ENCODE measurements around the gene PDE1A.

PDE1A gene

DNA sequence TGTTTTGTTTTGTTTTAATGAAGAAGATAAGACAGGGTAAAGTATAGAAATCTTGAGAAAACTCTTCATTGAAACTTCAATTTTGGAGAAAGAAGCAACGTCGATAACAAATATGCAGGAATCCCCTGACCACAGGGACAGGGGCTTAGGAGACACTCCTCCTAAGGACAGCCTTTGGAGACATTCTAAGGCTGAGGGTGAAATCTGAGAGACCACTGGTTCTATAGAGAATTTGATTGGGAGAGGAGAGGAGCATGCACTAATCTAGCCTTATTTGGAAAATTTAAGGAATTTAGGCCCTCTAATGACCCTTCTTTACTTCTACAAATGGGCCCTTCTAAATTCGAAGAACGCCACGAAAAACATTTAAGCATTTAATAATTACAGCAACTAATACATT, 233.5 kb downstream of the PDE1A start:
- TF ChIP-seq, protein P1, sequence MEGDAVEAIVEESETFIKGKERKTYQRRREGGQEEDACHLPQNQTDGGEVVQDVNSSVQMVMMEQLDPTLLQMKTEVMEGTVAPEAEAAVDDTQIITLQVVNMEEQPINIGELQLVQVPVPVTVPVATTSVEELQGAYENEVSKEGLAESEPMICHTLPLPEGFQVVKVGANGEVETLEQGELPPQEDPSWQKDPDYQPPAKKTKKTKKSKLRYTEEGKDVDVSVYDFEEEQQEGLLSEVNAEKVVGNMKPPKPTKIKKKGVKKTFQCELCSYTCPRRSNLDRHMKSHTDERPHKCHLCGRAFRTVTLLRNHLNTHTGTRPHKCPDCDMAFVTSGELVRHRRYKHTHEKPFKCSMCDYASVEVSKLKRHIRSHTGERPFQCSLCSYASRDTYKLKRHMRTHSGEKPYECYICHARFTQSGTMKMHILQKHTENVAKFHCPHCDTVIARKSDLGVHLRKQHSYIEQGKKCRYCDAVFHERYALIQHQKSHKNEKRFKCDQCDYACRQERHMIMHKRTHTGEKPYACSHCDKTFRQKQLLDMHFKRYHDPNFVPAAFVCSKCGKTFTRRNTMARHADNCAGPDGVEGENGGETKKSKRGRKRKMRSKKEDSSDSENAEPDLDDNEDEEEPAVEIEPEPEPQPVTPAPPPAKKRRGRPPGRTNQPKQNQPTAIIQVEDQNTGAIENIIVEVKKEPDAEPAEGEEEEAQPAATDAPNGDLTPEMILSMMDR (conservative IDR thresholded peaks at IDR 0.05), result no peak
- H3K27ac ChIP-seq, result no peak overlapping the region

DNA sequence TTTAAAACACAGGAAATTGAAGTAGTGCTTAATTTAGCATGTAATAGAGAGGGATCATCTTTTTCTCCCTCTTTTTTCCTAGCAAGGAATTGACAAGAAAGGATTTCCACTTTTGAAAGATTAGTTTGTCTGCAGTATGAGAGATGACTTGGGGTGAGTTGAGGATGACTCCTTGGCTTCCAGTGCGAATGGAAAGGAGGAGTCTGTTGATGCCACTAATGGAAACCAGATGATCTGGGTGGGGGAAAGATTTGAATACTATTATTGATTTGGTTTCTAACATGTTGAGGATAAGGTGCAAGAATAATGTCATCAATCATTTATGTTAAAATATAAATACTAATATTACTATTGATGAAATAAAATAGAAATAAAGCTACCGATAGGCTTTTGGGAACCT, 235.8 kb downstream of the PDE1A start:
- no peak overlapping the region for H3K27ac ChIP-seq
- TF ChIP-seq, protein P1 (conservative IDR thresholded peaks at IDR 0.05), result no peak

DNA sequence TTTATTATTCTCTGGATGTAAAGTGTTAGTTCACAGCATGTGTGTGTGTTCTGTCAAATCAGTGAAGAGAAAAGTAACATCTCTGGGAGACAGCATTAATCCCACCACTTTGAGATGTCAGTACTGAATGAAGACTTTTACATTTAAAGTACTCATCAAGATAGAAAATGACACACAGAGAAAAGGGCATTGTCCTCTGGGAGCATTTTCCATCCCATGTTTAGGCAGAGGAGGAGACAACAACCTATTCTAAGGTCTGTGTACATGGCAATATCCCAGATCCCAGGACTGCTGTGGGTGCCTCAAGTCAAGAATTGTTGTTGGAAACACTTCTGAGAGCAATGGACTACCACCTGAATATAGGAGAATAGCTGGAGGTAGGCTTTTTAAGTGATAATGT, 239.7 kb downstream of the PDE1A start:
- TF ChIP-seq, protein P1 (conservative IDR thresholded peaks at IDR 0.05), result no peak
- no peak overlapping the region for H3K27ac ChIP-seq

DNA sequence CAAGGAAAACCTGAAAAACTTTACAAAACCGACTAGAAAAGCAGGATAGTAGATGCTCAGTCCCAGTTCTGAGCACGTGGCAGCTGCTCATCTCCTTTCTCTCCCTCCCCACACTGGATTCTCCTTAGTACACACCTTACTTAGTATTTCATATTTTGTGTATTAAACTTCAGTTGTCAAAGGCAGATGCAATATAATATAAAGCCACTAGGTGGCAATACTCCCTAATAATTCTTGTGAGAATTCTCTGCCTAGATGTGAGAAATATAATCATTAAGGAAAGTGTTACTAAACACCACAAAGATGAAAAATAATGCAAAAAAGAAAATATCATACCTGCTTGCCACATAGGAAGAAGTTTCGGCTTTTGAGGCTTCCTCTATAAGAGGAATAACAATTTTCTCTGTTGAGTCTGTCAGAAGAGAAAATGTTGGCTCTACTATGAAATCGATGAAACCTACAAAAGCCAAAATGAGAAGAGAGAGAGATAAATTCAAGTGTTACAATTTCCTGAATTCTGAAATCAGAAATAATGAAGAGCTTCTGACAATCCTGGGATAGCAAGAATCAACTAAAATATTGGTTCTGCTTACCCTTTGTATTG, 240.6 kb downstream of the PDE1A start:
- TF ChIP-seq, protein P1 (conservative IDR thresholded peaks at IDR 0.05), result peak; percentile 80
- H3K27ac ChIP-seq, result no peak overlapping the region

DNA sequence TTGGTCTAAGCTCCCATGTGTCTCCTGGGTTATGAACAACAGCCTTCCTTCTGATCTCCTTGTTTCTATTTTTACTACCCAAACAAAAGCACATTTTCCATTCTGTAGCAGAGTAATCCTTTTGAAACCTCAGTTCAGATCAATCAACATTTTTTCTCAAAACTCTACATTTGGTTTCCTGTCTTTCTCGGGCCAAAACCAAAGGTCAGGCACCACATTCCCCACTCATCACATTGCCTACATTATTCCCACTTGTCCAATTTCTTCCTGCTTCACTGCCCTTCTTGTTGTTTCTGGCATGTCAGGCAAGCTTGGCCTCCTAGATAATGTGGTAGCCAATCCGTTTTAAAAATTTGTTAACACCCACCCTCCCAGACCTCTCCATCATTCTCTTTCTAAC, 244.4 kb downstream of the PDE1A start:
- TF ChIP-seq, protein P1 (conservative IDR thresholded peaks at IDR 0.05), result no peak
- no peak overlapping the region for H3K27ac ChIP-seq

DNA sequence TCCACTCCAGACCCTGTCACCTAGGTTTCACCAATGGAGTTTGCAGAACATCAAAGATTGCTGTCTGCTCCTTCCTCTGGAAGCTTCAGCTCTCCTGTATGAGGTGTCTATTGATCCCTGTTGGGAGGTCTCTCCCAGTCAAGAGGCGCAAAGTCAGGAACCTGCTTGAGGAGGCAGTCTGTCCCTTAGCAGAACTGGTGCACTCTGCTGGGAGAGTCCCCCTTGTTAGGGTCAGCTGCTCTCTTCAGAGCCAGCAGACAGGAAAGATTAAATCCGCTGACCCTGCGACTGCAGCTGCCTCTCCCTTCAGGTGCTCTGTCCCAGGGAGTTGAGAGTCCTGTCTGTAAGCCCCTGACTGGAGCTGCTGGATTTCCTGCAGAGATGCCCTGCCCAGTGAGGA, 245.5 kb downstream of the PDE1A start:
- H3K27ac ChIP-seq, result no peak overlapping the region
- TF ChIP-seq, protein P1 (conservative IDR thresholded peaks at IDR 0.05), result no peak

DNA sequence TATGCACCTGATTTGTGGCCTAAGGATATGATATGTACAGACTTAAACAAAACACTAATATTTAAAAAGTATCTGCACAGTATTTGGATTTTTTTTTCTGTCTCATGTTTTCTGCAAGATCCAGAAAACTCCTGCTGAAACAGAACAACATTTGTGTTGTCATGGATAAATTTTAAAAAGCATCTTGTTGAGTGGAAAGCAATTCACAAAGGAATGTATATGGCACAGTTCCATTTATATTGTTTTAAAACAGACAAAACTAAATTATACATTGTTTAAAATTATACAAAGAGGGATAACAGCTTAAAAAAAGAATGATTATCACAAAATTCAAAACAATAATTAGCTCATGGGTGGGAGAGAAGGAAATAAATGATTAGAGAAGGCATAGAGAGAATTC, 247.7 kb downstream of the PDE1A start:
- TF ChIP-seq, protein P1 (conservative IDR thresholded peaks at IDR 0.05), result no peak

More for the DNA sequence above, 247.7 kb downstream of the PDE1A start:
- H3K27ac ChIP-seq, result no peak overlapping the region
